Nephron progenitor cell (in vitro differentiated cells): ENCODE measurements around the gene CDH20.

Source experiments
- DNase-seq: peaks from one replicate; pipeline ENCODE4 v3.0.0; 2021
- H3K27ac Mint-ChIP-seq: 2 replicates; pipeline ENCODE4 v1.8.0; 2021; ENCODE audit warnings: mild to moderate bottlenecking, moderate library complexity, mixed read lengths
- H3K27me3 Mint-ChIP-seq: 2 replicates; pipeline ENCODE4 v1.8.0; 2021; ENCODE audit warnings: mild to moderate bottlenecking, low read depth, mixed read lengths; ENCODE audit not compliant: poor library complexity
- H3K36me3 Mint-ChIP-seq: 2 replicates; pipeline ENCODE4 v1.8.0; 2021; ENCODE audit warnings: low read depth, mixed read lengths
- H3K4me1 Mint-ChIP-seq: 2 replicates; pipeline ENCODE4 v1.8.0; 2021; ENCODE audit warnings: mixed read lengths
- H3K4me3 Mint-ChIP-seq: 2 replicates; pipeline ENCODE4 v1.8.0; 2021; ENCODE audit warnings: mild to moderate bottlenecking, moderate library complexity, mixed read lengths
- H3K9me3 Mint-ChIP-seq: 2 replicates; pipeline ENCODE4 v1.8.0; 2021; ENCODE audit warnings: mild to moderate bottlenecking, moderate library complexity, mixed read lengths
- CTCF ChIP-seq: fragments of 200-600 bp; sonication (generic); IDR thresholded peaks from 2 replicates; pipeline ENCODE4 v1.5.0; 2021; ENCODE audit warnings: antibody characterized with exemption

CDH20 gene

GRCh38 chr18:61530681-61531080 lies 197.5 kb downstream of the CDH20 start:
- Mint-ChIP-seq H3K4me1 (peaks cover 21% of the 10 kb centered on the region), H3K27ac (no peak overlapping the region), H3K27me3 (peaks cover 8% of the 10 kb centered on the region), H3K9me3 (no peaks in the 10 kb centered on the region), H3K4me3 (no peak overlapping the region), H3K36me3 (no peaks in the 10 kb centered on the region)
- DNase-seq = no peak
- TF ChIP-seq CTCF = no peak

GRCh38 chr18:61531182-61531581 lies 198.0 kb downstream of the CDH20 start:
- peaks cover 21% of the 10 kb centered on the region for H3K4me1 Mint-ChIP-seq
- peaks cover 8% of the 10 kb centered on the region for H3K27me3 Mint-ChIP-seq
- no peak for DNase-seq
- TF ChIP-seq CTCF = no peak
- H3K4me3 Mint-ChIP-seq = no peak overlapping the region
- no peaks in the 10 kb centered on the region for H3K36me3 Mint-ChIP-seq
- no peak overlapping the region for H3K27ac Mint-ChIP-seq
- no peaks in the 10 kb centered on the region for H3K9me3 Mint-ChIP-seq

GRCh38 chr18:61531891-61532290 lies 198.7 kb downstream of the CDH20 start:
- no peaks in the 10 kb centered on the region for H3K9me3 Mint-ChIP-seq
- no peaks in the 10 kb centered on the region for H3K36me3 Mint-ChIP-seq
- no peak for DNase-seq
- peaks cover 21% of the 10 kb centered on the region for H3K4me1 Mint-ChIP-seq
- peaks cover 8% of the 10 kb centered on the region for H3K27me3 Mint-ChIP-seq
- H3K4me3 Mint-ChIP-seq = no peak overlapping the region
- no peak for TF ChIP-seq CTCF
- H3K27ac Mint-ChIP-seq = no peak overlapping the region

- Mint-ChIP-seq H3K27me3 (peaks cover 4% of the 10 kb centered on the region), H3K4me3 (no peak overlapping the region), H3K27ac (no peak overlapping the region), H3K36me3 (peaks cover 9% of the 10 kb centered on the region), H3K9me3 (peaks cover 4% of the 10 kb centered on the region), H3K4me1 (no peaks in the 10 kb centered on the region)
- no peak for DNase-seq
- TF ChIP-seq CTCF = no peak
Measured at GRCh38 chr18:61535401-61535800, 202.2 kb downstream of the CDH20 start.

GRCh38 chr18:61541673-61542072 lies 208.4 kb downstream of the CDH20 start:
- H3K27ac Mint-ChIP-seq = no peak overlapping the region
- H3K36me3 Mint-ChIP-seq = peaks cover 14% of the 10 kb centered on the region
- no peak for DNase-seq
- peaks cover 20% of the 10 kb centered on the region for H3K4me1 Mint-ChIP-seq
- no peak overlapping the region for H3K4me3 Mint-ChIP-seq
- TF ChIP-seq CTCF = no peak
- peaks cover 7% of the 10 kb centered on the region for H3K9me3 Mint-ChIP-seq
- no peaks in the 10 kb centered on the region for H3K27me3 Mint-ChIP-seq

GRCh38 chr18:61542596-61542995 lies 209.4 kb downstream of the CDH20 start:
- Mint-ChIP-seq H3K36me3 (peaks cover 14% of the 10 kb centered on the region), H3K27ac (no peak overlapping the region)
- no peak for TF ChIP-seq CTCF

More at GRCh38 chr18:61542596-61542995, 209.4 kb downstream of the CDH20 start:
- peaks cover 7% of the 10 kb centered on the region for H3K9me3 Mint-ChIP-seq
- H3K4me3 Mint-ChIP-seq = no peak overlapping the region
- no peaks in the 10 kb centered on the region for H3K27me3 Mint-ChIP-seq
- H3K4me1 Mint-ChIP-seq = peaks cover 20% of the 10 kb centered on the region
- no peak for DNase-seq
